ENCODE results near the gene STK26.

STK26 gene

DNA sequence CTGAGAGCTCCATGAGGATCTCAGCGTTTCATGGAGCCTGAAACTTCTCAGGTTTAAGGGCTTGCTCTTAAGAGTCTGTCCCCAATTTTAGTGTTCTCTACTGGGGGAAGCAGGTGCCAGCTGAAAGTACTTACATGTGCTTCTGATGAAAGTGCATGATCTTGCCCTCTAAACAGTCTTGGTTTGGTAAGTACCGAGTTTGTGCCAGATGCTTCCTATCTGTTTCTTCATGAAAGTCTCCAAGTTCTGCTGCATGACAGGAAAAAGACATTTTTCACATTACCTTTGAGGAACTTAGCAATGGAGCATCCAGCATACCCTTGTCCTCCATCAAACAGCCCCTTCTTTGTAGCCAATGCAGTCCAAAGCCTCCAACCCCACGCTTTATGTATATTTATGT, 62.7 kb downstream of the STK26 start:
- no peak for DNase-seq (ENCODE audit: low read depth, low spot score)
- CTCF ChIA-PET: interaction anchor here (1.0 kb wide), 1 partner anchor 134 kb away, joined by 3 read pairs; no protein-coding TSS in a partner anchor
- no peak for TF ChIP-seq CTCF (IDR thresholded peaks at IDR 0.05; ENCODE audit: insufficient read depth, low read length, missing control alignments)
- no peak overlapping the region for H3K4me3 ChIP-seq (ENCODE audit: low read depth, low read length)
- POLR2A ChIA-PET: no interaction called here

DNA sequence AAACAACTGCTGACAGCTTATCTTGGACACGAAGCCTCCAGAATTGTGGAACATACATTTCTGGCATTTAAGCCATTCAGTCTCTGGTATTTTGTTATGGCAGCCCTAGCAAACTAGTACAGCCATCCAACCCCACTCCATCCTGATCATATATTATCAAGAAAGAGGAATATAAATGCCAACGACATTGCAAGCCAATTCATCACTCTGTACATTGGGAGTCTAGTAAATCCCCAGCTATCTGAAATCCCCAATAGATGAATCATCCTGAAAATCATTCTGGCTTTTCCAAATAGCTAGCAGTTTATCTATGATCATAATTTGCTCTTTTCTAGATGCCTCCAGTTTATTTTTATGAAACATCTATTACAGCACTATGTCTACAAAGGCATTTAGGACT, 63.6 kb downstream of the STK26 start:
- TF ChIP-seq CTCF (IDR thresholded peaks at IDR 0.05; ENCODE audit: insufficient read depth, low read length, missing control alignments): no peak
- no peak overlapping the region for H3K4me3 ChIP-seq (ENCODE audit: low read depth, low read length)
- CTCF ChIA-PET: interaction anchor here (1.0 kb wide), 1 partner anchor 133 kb away, joined by 3 read pairs; no protein-coding TSS in a partner anchor
- peak; percentile 29 for DNase-seq (ENCODE audit: low read depth, low spot score)
- POLR2A ChIA-PET: no interaction called here

DNA sequence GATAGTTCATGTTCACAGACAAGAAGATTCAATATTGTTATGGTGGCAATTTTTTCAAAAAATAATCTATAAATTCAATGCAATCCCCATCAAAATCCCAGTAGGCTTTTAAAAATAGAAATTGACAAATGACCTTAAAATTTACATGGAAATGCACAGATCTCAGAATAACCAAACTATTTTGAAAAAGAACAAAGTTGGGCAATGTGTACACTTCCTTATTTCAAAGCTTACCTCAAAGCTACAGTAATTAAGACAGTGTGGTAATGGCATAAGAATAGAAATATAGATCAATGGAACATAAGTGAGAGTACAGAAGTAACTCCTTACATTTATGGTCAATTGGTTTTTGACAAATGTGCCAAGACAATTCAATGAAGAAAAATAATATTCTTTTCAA, 65.8 kb downstream of the STK26 start:
- no peak overlapping the region for H3K4me3 ChIP-seq (ENCODE audit: low read depth, low read length)
- DNase-seq (ENCODE audit: low read depth, low spot score): no peak
- POLR2A ChIA-PET: no interaction called here
- TF ChIP-seq CTCF (IDR thresholded peaks at IDR 0.05; ENCODE audit: insufficient read depth, low read length, missing control alignments): no peak
- CTCF ChIA-PET: interaction anchor here (1.0 to 5.2 kb wide), 2 partner anchors 14 to 132 kb away, joined by 4 to 71 read pairs; partner anchors contain the start of gene RAP2C

DNA sequence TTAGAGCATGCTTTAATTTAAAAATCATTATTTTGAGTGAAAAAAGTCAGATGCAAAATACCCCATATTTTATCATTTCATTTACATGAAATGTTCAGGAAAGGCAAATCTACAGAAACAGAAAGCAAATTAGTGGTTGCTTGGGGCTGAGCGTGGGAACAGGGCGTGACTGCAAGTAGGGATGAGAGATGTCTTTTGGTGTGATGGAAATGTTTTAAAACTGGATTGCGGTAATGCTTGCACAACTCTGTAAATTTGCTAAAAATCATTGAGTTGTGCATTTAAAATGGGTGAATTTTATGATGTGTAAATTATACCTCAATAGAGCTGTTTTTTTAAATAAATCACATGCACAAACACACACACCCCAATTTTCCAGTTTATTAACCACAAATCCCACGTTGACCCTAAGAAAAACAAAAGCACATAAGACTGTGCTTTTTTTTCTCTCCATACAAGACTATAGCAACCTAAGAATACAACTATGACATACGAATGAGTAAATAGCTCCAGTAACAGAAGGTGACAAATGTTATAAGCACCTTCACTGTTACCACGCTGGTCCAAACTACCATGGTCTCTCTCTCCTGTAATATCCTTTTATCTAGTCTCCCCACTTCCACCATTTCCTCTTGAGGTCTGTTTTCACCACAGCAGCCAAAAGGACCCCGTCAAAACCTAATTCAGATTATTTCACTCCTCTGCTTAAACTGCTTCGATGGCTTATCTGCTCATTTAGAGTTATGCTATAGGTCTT, 67.5 kb downstream of the STK26 start:
- CTCF ChIA-PET: interaction anchor here (1.8 to 5.2 kb wide), 3 partner anchors 12 to 130 kb away, joined by 4 to 71 read pairs (median 23); partner anchors contain the start of gene RAP2C
- POLR2A ChIA-PET: no interaction called here
- no peak for DNase-seq (ENCODE audit: low read depth, low spot score)
- TF ChIP-seq CTCF (IDR thresholded peaks at IDR 0.05; ENCODE audit: insufficient read depth, low read length, missing control alignments): no peak
- H3K4me3 ChIP-seq (ENCODE audit: low read depth, low read length): no peak overlapping the region

GRCh38 chrX:132092439-132093065, 69.5 kb downstream of the STK26 start:
- POLR2A ChIA-PET: no interaction called here

More at GRCh38 chrX:132092439-132093065, 69.5 kb downstream of the STK26 start:
- CTCF ChIA-PET: interaction anchor here (0.7 to 5.2 kb wide), 20 partner anchors 10 to 543 kb away, joined by 3 to 71 read pairs (median 3); partner anchors contain the start of gene RAP2C
- TF ChIP-seq CTCF (IDR thresholded peaks at IDR 0.05; ENCODE audit: insufficient read depth, low read length, missing control alignments): peak; percentile 56
- H3K4me3 ChIP-seq (ENCODE audit: low read depth, low read length): no peak overlapping the region
- DNase-seq (ENCODE audit: low read depth, low spot score): no peak

All from AG04449 (cell line).